ENCODE results near the gene CACNA1C.

The CACNA1C gene

DNA sequence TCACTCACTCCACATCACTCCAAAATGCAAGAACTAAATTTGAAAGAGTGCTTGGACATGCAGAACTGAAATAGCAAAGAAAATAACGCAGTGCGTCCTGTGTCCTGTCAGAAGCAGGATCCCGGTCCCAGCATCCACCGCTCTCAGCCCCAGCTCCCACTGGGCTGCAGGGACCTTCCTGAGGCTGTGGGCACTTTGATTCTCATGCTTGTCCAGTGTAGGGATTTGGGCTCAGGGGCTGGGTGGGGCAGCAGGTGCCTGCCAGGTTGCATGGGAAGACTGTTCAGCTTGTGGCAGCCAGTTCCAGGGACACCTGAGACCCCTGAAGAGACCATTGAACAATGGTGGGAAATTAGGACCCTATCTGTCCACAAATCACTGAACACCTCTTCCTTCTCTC lies 602.0 kb downstream of the CACNA1C start:
- in situ Hi-C loops (cut with HindIII; ENCODE audit: low pct_ligation_motif_present, low sequenced_read_pairs) = no loop called here

GRCh38 chr12:2662524-2662923 lies 609.7 kb downstream of the CACNA1C start:
- no peaks in the 10 kb centered on the region for H3K27me3 ChIP-seq (replicated peaks)
- H3K4me3 ChIP-seq (ENCODE audit: low read depth, low read length) = no peak overlapping the region
- H3K27ac ChIP-seq = no peak overlapping the region
- in situ Hi-C loops (cut with HindIII; ENCODE audit: low pct_ligation_motif_present, low sequenced_read_pairs) = no loop called here
- no peak for TF ChIP-seq CTCF (IDR thresholded peaks at IDR 0.05; ENCODE audit: low read depth, low read length, missing control alignments)
- no peaks in the 10 kb centered on the region for H3K36me3 ChIP-seq (replicated peaks)
- DNase-seq = no peak

More for the DNA sequence above, 602.0 kb downstream of the CACNA1C start:
- Histone ChIP-seq H3K27me3 (replicated peaks) (no peaks in the 10 kb centered on the region), H3K36me3 (replicated peaks) (no peaks in the 10 kb centered on the region), H3K4me3 (ENCODE audit: low read depth, low read length) (no peak overlapping the region), H3K27ac (no peak overlapping the region)
- TF ChIP-seq CTCF (IDR thresholded peaks at IDR 0.05; ENCODE audit: low read depth, low read length, missing control alignments) = no peak
- no peak for DNase-seq

GRCh38 chr12:2664721-2665577 lies 612.2 kb downstream of the CACNA1C start:
- H3K36me3 ChIP-seq (replicated peaks) = no peaks in the 10 kb centered on the region
- no peak for DNase-seq
- in situ Hi-C loops (cut with HindIII; ENCODE audit: low pct_ligation_motif_present, low sequenced_read_pairs) = no loop called here

DNA sequence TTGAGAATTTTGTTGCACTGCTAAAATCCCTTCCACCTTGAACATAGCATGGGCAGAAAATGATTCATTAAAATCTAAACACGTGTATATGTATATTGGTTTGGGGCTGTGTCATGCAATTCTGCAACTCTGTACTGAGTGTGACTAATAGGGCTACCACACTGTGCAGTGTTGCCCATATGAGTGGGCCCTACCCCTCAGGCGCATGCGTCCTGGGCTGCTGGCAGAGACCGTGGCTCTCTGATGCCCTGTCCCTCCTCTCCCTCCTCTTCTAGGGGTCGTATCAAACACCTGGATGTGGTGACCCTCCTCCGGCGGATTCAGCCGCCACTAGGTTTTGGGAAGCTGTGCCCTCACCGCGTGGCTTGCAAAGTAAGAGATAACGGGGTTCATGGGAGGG lies 613.6 kb downstream of the CACNA1C start:
- Histone ChIP-seq H3K4me3 (ENCODE audit: low read depth, low read length) (no peak overlapping the region), H3K27me3 (replicated peaks) (no peaks in the 10 kb centered on the region), H3K36me3 (replicated peaks) (no peaks in the 10 kb centered on the region), H3K27ac (no peak overlapping the region)
- no peak for TF ChIP-seq CTCF (IDR thresholded peaks at IDR 0.05; ENCODE audit: low read depth, low read length, missing control alignments)
- in situ Hi-C loops (cut with HindIII; ENCODE audit: low pct_ligation_motif_present, low sequenced_read_pairs) = no loop called here
- DNase-seq = no peak

More at GRCh38 chr12:2664721-2665577, 612.2 kb downstream of the CACNA1C start:
- no peak overlapping the region for H3K27ac ChIP-seq
- no peak overlapping the region for H3K4me3 ChIP-seq (ENCODE audit: low read depth, low read length)
- no peaks in the 10 kb centered on the region for H3K27me3 ChIP-seq (replicated peaks)
- TF ChIP-seq CTCF (IDR thresholded peaks at IDR 0.05; ENCODE audit: low read depth, low read length, missing control alignments) = no peak

GRCh38 chr12:2666846-2667245 lies 614.1 kb downstream of the CACNA1C start:
- Histone ChIP-seq H3K27ac (no peak overlapping the region), H3K27me3 (replicated peaks) (no peaks in the 10 kb centered on the region), H3K36me3 (replicated peaks) (no peaks in the 10 kb centered on the region), H3K4me3 (ENCODE audit: low read depth, low read length) (no peak overlapping the region)
- in situ Hi-C loops (cut with HindIII; ENCODE audit: low pct_ligation_motif_present, low sequenced_read_pairs) = no loop called here
- DNase-seq = no peak
- TF ChIP-seq CTCF (IDR thresholded peaks at IDR 0.05; ENCODE audit: low read depth, low read length, missing control alignments) = no peak

All from brain microvascular endothelial cell (primary cell).